K562 (cell line): ENCODE data around the gene CDKN1B.

Experiments used
- ELF4 ChIP-seq: fragments of 450-650 bp; formaldehyde crosslinking; IDR thresholded peaks from 2 replicates; pipeline ENCODE4 v1.4.0; 2022; ENCODE audit warnings: missing genetic modification characterization
- JUNB ChIP-seq: fragments of 450-650 bp; formaldehyde crosslinking; conservative IDR thresholded peaks from 2 replicates; pipeline ENCODE4 v1.4.0; 2020; ENCODE audit warnings: mild to moderate bottlenecking
- NRF1 ChIP-seq, 2 experiments: fragments of 450-650 bp; IDR thresholded peaks in 1 of 2; conservative IDR thresholded peaks in 1 of 2; 2 replicates each; pipeline ENCODE4 v1.6.1; 2014; ENCODE audit warnings: mild to moderate bottlenecking in 2 of 2
- RCOR1 ChIP-seq, 2 experiments: IDR thresholded peaks; 2 replicates each; pipeline ENCODE4 v1.6.1; 2012; ENCODE audit warnings: low read depth in 2 of 2, low read length in 2 of 2, borderline replicate concordance in 1 of 2, improper control_type of control experiment in 1 of 2
- TCF7 ChIP-seq: sonication (generic); IDR thresholded peaks from 2 replicates; pipeline ENCODE4 v1.6.1; 2016; ENCODE audit warnings: antibody characterized with exemption, borderline replicate concordance
- ZNF780A ChIP-seq: fragments of 250-450 bp; sonication (Bioruptor Pico); IDR thresholded peaks from 2 replicates; pipeline ENCODE4 v1.5.0; 2021; ENCODE audit warnings: mild to moderate bottlenecking
- TF ChIP-seq, protein P1 (sequence below), 3 experiments: IDR thresholded peaks in 2 of 3; conservative IDR thresholded peaks in 1 of 3; 2 replicates each; pipeline ENCODE4 v1.5.1; 2011 to 2012; ENCODE audit warnings: low read length in 3 of 3, mild to moderate bottlenecking in 3 of 3, control low read depth in 2 of 3, improper control_type of control experiment in 1 of 3, inconsistent platforms in 1 of 3, low read depth in 1 of 3, mixed read lengths in 1 of 3, moderate library complexity in 1 of 3; ENCODE audit not compliant: insufficient read depth in 2 of 3

DNA sequence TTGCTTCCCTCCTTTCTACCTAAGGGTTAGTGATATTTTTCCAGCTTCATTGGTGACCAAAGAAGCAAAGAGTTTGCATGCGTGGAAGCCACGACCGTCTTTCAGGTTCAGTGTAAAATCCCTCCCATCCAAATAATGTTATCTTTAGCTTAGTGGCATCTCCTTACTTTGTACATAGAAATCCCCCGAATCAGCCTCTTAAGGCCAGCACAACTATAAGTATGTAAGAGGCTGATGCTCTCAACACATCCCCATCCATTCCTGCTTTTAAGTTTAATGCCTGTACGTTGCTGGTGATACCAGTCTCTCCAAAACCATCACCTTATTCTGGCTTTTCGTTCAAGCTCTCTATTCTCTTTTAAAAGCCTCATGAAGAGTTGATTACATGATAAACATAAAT, 14.6 kb downstream of the CDKN1B start:
- TF ChIP-seq RCOR1 (IDR thresholded peaks at IDR 0.05; ENCODE audit: borderline replicate concordance in 1 of 2, low read depth in 2 of 2, low read length in 2 of 2) (no peak), ZNF780A (CRISPR knock-in tag) (no peak), ELF4 (CRISPR knock-in tag) (no peak), TCF7 (no peak), JUNB (CRISPR knock-in tag) (no peak), NRF1 (conservative IDR thresholded peaks at IDR 0.05 in 1 of 2, IDR thresholded peaks at IDR 0.05 in 1 of 2) (no peak)
- TF ChIP-seq, protein P1, sequence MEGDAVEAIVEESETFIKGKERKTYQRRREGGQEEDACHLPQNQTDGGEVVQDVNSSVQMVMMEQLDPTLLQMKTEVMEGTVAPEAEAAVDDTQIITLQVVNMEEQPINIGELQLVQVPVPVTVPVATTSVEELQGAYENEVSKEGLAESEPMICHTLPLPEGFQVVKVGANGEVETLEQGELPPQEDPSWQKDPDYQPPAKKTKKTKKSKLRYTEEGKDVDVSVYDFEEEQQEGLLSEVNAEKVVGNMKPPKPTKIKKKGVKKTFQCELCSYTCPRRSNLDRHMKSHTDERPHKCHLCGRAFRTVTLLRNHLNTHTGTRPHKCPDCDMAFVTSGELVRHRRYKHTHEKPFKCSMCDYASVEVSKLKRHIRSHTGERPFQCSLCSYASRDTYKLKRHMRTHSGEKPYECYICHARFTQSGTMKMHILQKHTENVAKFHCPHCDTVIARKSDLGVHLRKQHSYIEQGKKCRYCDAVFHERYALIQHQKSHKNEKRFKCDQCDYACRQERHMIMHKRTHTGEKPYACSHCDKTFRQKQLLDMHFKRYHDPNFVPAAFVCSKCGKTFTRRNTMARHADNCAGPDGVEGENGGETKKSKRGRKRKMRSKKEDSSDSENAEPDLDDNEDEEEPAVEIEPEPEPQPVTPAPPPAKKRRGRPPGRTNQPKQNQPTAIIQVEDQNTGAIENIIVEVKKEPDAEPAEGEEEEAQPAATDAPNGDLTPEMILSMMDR (IDR thresholded peaks at IDR 0.05 in 2 of 3, conservative IDR thresholded peaks at IDR 0.05 in 1 of 3; ENCODE audit: insufficient read depth in 2 of 3, low read depth in 1 of 3, low read length in 3 of 3): no peak
